GM12878 (cell line): ENCODE results near the gene CNTN3. TPM values are rescaled to one million over a fixed set of nuclear protein-coding genes. Genes with fewer than 3 reads are reported as not detected.

Source experiments
- BCL3 ChIP-seq: IDR thresholded peaks from 2 replicates; pipeline ENCODE4 v1.6.1; 2011; ENCODE audit warnings: borderline replicate concordance, low read depth, mild to moderate bottlenecking, moderate library complexity, low read length; ENCODE audit not compliant: insufficient read depth, poor library complexity, severe bottlenecking
- BCLAF1 ChIP-seq: fragments of 450-650 bp; IDR thresholded peaks from 2 replicates; pipeline ENCODE4 v1.6.1; 2017; ENCODE audit warnings: antibody characterized with exemption, mild to moderate bottlenecking, moderate library complexity
- ELK1 ChIP-seq: IDR thresholded peaks from 2 replicates; pipeline ENCODE4 v1.6.1; 2012; ENCODE audit warnings: low read depth, low read length, improper control_type of control experiment
- NKRF ChIP-seq: fragments of 450-650 bp; conservative IDR thresholded peaks from 2 replicates; pipeline ENCODE4 v1.6.1; 2017; ENCODE audit warnings: mild to moderate bottlenecking, moderate library complexity
- ZBTB33 ChIP-seq: fragments of 450-650 bp; IDR thresholded peaks from 2 replicates; pipeline ENCODE4 v1.6.1; 2017; ENCODE audit warnings: mild to moderate bottlenecking
- ZNF592 ChIP-seq: fragments of 450-650 bp; IDR thresholded peaks from 2 replicates; pipeline ENCODE4 v1.6.1; 2017; ENCODE audit warnings: mild to moderate bottlenecking, moderate library complexity
- polyA plus RNA-seq, 11 experiments: library from polyadenylated mRNA; depleted of rRNA in 4 of 11; unstranded in 6 of 11; stranded (reverse) in 5 of 11; fragments of >200 nt; fragmentation: Nextera tagmentation in 4 of 11; fragmentation: Illumina TruSeq in 1 of 11; extraction: Ambion mirVana in 4 of 11; extraction: Trizol in 1 of 11; gene quantifications; 1 replicate in 1 of 11; 2 replicates in 10 of 11; pipeline versions ENCODE4 v1.2.1 to v1.2.3, GENCODE V29; 2011 to 2016; ENCODE audit warnings: inconsistent platforms in 2 of 11, missing spikeins in 2 of 11, low read depth in 1 of 11
- total RNA-seq, 4 experiments: library from RNA; depleted of rRNA in 3 of 4; stranded (reverse); fragments of >200 nt in 3 of 4; fragmentation: Illumina TruSeq in 1 of 4; extraction: Trizol in 1 of 4; gene quantifications; 2 replicates each; pipeline versions ENCODE4 v1.2.1 to v1.2.3, GENCODE V29; 2013 to 2021

Gene CNTN3
- total and polyA plus RNA-seq, 10 of the 15 experiments (the other 5 are each of a cell fraction or from before 2014, with no cell fraction given): 0.14 TPM; not detected in 9

GRCh38 chr3:74593152-74593551 is 21.3 kb downstream of the CNTN3 start (continued):
- no peak for TF ChIP-seq ZNF592
- no peak for TF ChIP-seq NKRF
- no peak for TF ChIP-seq ZBTB33
- TF ChIP-seq BCLAF1: no peak
- TF ChIP-seq BCL3: no peak
- no peak for TF ChIP-seq ELK1
